H9 (cell line): Measurements from ENCODE around the gene RAVER1. TPM values are rescaled to one million over a fixed set of nuclear protein-coding genes. Genes with fewer than 3 reads are reported as not detected.

Experiments
- DNase-seq: peaks from one replicate; pipeline ENCODE4 v3.0.0-alpha.2; 2017
- H2AFZ ChIP-seq: one replicate; pipeline ENCODE4 v1.6.1; 2013; ENCODE audit warnings: mild to moderate bottlenecking, low read length, control low read depth, moderate library complexity
- H2AK5ac ChIP-seq: 2 replicates; pipeline ENCODE4 v1.6.1; 2013; ENCODE audit warnings: low read length, control low read depth, mixed read lengths; ENCODE audit not compliant: insufficient read length
- H2BK120ac ChIP-seq: one replicate; pipeline ENCODE4 v1.6.1; 2013; ENCODE audit warnings: low read depth, mild to moderate bottlenecking, low read length, control low read depth, inconsistent platforms; ENCODE audit not compliant: poor library complexity, severe bottlenecking
- H2BK12ac ChIP-seq: 2 replicates; pipeline ENCODE4 v1.6.1; 2013; ENCODE audit warnings: low read length, control low read depth, mixed read lengths, low read depth; ENCODE audit not compliant: insufficient read length
- H2BK15ac ChIP-seq: 2 replicates; pipeline ENCODE4 v1.6.1; 2013; ENCODE audit warnings: low read depth, low read length, control low read depth
- H2BK20ac ChIP-seq: one replicate; pipeline ENCODE4 v1.6.1; 2013; ENCODE audit warnings: low read depth, mild to moderate bottlenecking, low read length, control low read depth, inconsistent platforms; ENCODE audit not compliant: poor library complexity, severe bottlenecking
- H2BK5ac ChIP-seq: 2 replicates; pipeline ENCODE4 v1.6.1; 2013; ENCODE audit warnings: low read length, control low read depth, mixed read lengths; ENCODE audit not compliant: insufficient read length
- H3K14ac ChIP-seq: 2 replicates; pipeline ENCODE4 v1.6.1; 2013; ENCODE audit warnings: low read length, control low read depth; ENCODE audit not compliant: insufficient read depth
- H3K18ac ChIP-seq: 2 replicates; pipeline ENCODE4 v1.6.1; 2013; ENCODE audit warnings: low read depth, mild to moderate bottlenecking, mixed read lengths, low read length, control low read depth; ENCODE audit not compliant: insufficient read length
- H3K23ac ChIP-seq: 2 replicates; pipeline ENCODE4 v1.6.1; 2013; ENCODE audit warnings: low read length, control low read depth, mixed read lengths, low read depth; ENCODE audit not compliant: insufficient read length
- H3K23me2 ChIP-seq: 2 replicates; pipeline ENCODE4 v1.6.1; 2013; ENCODE audit warnings: low read depth, mild to moderate bottlenecking, mixed read lengths, low read length, control low read depth; ENCODE audit not compliant: insufficient read length, poor library complexity, severe bottlenecking
- H3K27ac ChIP-seq: 2 replicates; pipeline ENCODE4 v1.5.1; 2013; ENCODE audit warnings: low read length, control low read depth, mixed read lengths, low read depth; ENCODE audit not compliant: insufficient read length
- H3K27me3 ChIP-seq: 2 replicates; pipeline ENCODE4 v1.6.1; 2013; ENCODE audit warnings: low read length, control low read depth, inconsistent platforms; ENCODE audit not compliant: insufficient read depth
- H3K4ac ChIP-seq: 2 replicates; pipeline ENCODE4 v1.6.1; 2013; ENCODE audit warnings: low read depth, mild to moderate bottlenecking, control low read depth, inconsistent platforms, low read length, moderate library complexity
- H3K4me1 ChIP-seq: 2 replicates; pipeline ENCODE4 v1.6.1; 2013; ENCODE audit warnings: low read length, control low read depth, inconsistent platforms; ENCODE audit not compliant: insufficient read depth
- H3K4me2 ChIP-seq: 2 replicates; pipeline ENCODE4 v1.6.1; 2013; ENCODE audit warnings: low read length, control low read depth, mixed read lengths; ENCODE audit not compliant: insufficient read length, insufficient read depth
- H3K56ac ChIP-seq: 2 replicates; pipeline ENCODE4 v1.6.1; 2013; ENCODE audit warnings: low read depth, mild to moderate bottlenecking, mixed read lengths, low read length, control low read depth; ENCODE audit not compliant: insufficient read length
- H3K79me1 ChIP-seq: 2 replicates; pipeline ENCODE4 v1.6.1; 2013; ENCODE audit warnings: low read depth, mild to moderate bottlenecking, moderate library complexity, low read length, control low read depth, inconsistent platforms; ENCODE audit not compliant: insufficient read depth, poor library complexity, severe bottlenecking
- H3K79me2 ChIP-seq: 2 replicates; pipeline ENCODE4 v1.6.1; 2013; ENCODE audit warnings: low read length, control low read depth, inconsistent platforms; ENCODE audit not compliant: insufficient read depth
- H3K9ac ChIP-seq: 2 replicates; pipeline ENCODE4 v1.6.1; 2013; ENCODE audit warnings: low read length, control low read depth, mixed read lengths; ENCODE audit not compliant: insufficient read length; ENCODE audit errors: extremely low read depth
- H3K9me3 ChIP-seq: one replicate; pipeline ENCODE4 v1.6.1; 2013; ENCODE audit warnings: low read depth, low read length, inconsistent platforms; ENCODE audit not compliant: control insufficient read depth
- H3T11ph ChIP-seq: one replicate; pipeline ENCODE4 v1.6.1; 2013; ENCODE audit warnings: mild to moderate bottlenecking, low read length, control low read depth, inconsistent platforms
- H4K20me1 ChIP-seq: one replicate; pipeline ENCODE4 v1.6.1; 2013; ENCODE audit not compliant: control insufficient read depth, insufficient read length, insufficient read depth
- H4K5ac ChIP-seq: 2 replicates; pipeline ENCODE4 v1.6.1; 2013; ENCODE audit warnings: low read depth, mild to moderate bottlenecking, mixed read lengths, low read length, control low read depth; ENCODE audit not compliant: insufficient read length
- H4K8ac ChIP-seq: replicated peaks from 2 replicates; pipeline ENCODE4 v1.6.1; 2013; ENCODE audit warnings: low read length, control low read depth, mixed read lengths, low read depth; ENCODE audit not compliant: insufficient read length
- H4K91ac ChIP-seq: 2 replicates; pipeline ENCODE4 v1.6.1; 2013; ENCODE audit warnings: low read depth, mild to moderate bottlenecking, moderate library complexity, mixed read lengths, low read length, control low read depth; ENCODE audit not compliant: insufficient read length
- H3K27ac Mint-ChIP-seq, 3 experiments: 2 replicates in 2 of 3; 3 replicates in 1 of 3; pipeline ENCODE4 v1.8.0; 2020 to 2021; ENCODE audit warnings: mixed read lengths in 3 of 3, mild to moderate bottlenecking in 1 of 3, moderate library complexity in 1 of 3
- H3K27me3 Mint-ChIP-seq: 2 replicates; pipeline ENCODE4 v1.8.0; 2021; ENCODE audit warnings: low read depth, mild to moderate bottlenecking, moderate library complexity, mixed read lengths
- H3K36me3 Mint-ChIP-seq, 3 experiments: 2 replicates in 2 of 3; 3 replicates in 1 of 3; pipeline ENCODE4 v1.8.0; 2020 to 2021; ENCODE audit warnings: low read depth in 3 of 3, mixed read lengths in 3 of 3; ENCODE audit not compliant: insufficient read depth in 1 of 3
- H3K4me1 Mint-ChIP-seq, 2 experiments: 2 replicates each; pipeline ENCODE4 v1.8.0; 2020; ENCODE audit warnings: mixed read lengths in 2 of 2
- H3K4me3 Mint-ChIP-seq, 2 experiments: 2 replicates in 1 of 2; 3 replicates in 1 of 2; pipeline ENCODE4 v1.8.0; 2020 to 2021; ENCODE audit warnings: mild to moderate bottlenecking in 2 of 2, mixed read lengths in 2 of 2, moderate library complexity in 1 of 2
- H3K9me3 Mint-ChIP-seq, 2 experiments: 2 replicates in 1 of 2; 3 replicates in 1 of 2; pipeline ENCODE4 v1.8.0; 2020; ENCODE audit warnings: mild to moderate bottlenecking in 2 of 2, mixed read lengths in 2 of 2, moderate library complexity in 1 of 2
- WGBS: extraction: QIAGEN DNeasy Blood & Tissue Kit; methylation state at CpG from one replicate; pipeline ENCODE4 v1.1.7; 2013; ENCODE audit warnings: missing lambda C conversion rate, low lambda C conversion rate, mixed read lengths; ENCODE audit not compliant: insufficient read length; ENCODE audit errors: extremely low coverage; 5-methylcytosine and 5-hydroxymethylcytosine counted together
- total RNA-seq: library from RNA; stranded (reverse); gene quantifications from 2 replicates; pipeline ENCODE4 v1.2.1, GENCODE V29; 2021
- TF ChIP-seq, protein P1 (sequence below): fragments of 200-600 bp; sonication (generic); conservative IDR thresholded peaks from 3 replicates; pipeline ENCODE4 v1.8.0; 2021; ENCODE audit warnings: antibody characterized with exemption, mild to moderate bottlenecking

The RAVER1 gene
- total RNA-seq, 1 experiment from 2014 or later, result 74.7 TPM

DNA sequence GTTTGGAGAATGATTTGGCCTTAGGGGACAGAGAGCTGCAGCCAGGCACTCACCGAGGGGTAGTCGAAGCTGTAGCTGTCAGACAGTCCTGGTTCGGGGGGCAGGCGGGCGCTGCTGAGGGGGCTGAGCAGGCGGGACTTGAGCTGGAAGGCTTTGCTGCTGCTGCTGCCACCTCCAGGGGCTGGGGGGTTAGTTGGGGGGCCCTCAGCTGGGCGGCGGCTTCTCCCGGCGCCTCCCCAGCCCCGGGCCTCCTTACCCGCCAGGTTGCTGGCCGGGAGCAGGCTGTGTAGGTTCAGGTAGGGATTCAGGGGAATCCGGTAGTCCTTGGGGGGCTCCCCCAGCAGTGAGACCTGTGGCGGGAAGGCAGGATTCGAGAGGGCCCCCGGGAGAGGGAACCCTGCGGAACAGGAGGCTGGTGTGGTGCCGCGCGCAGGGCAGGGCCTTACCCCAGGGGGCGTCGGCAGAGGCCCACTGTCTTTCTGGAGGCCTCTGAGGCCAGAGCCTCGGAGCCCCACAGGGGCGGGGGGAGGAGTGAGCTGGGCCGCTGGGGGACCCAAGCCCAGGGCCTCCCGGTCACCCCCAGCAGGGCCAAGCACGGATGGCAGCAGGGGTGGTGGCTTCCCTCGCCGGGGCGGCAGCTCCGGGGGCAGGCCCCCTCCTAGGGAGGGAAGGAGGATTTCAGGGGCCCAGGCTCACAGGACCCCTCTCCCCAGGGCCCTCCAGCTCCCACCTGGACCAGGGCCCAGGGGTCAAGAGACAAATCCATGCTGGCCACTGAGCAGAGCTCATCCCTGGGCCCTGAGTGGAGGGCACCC lies 12.5 kb downstream of the RAVER1 start:
- H3K27ac ChIP-seq, result no peak overlapping the region
- H3K56ac ChIP-seq, result no peak overlapping the region
- H3K23ac ChIP-seq, result no peak overlapping the region
- WGBS, result no CpG with 5 or more reads among the region's 32 CpGs
- Mint-ChIP-seq H3K9me3 (no peaks in the 10 kb centered on the region; a peak in 1 of 5 replicates), H3K27ac (no peak overlapping the region), H3K4me3 (no peak overlapping the region), H3K36me3 (peaks cover 25 to 70% (median 50%) of the 10 kb centered on the region in 3 experiments), H3K4me1 (peaks cover 5 to 6% of the 10 kb centered on the region in 2 experiments), H3K27me3 (peaks cover 1% of the 10 kb centered on the region)
- H2BK12ac ChIP-seq, result no peak overlapping the region
- no peaks in the 10 kb centered on the region for H3K79me2 ChIP-seq
- H2BK120ac ChIP-seq, result no peak overlapping the region
- no peak overlapping the region for H2BK15ac ChIP-seq
- H4K8ac ChIP-seq, result no peak overlapping the region
- no peak overlapping the region for H3K9ac ChIP-seq
- H3K14ac ChIP-seq, result no peak overlapping the region
- H3K27me3 ChIP-seq, result no peaks in the 10 kb centered on the region
- H3K18ac ChIP-seq, result no peak overlapping the region
- H3K4me2 ChIP-seq, result no peak overlapping the region
- H3T11ph ChIP-seq, result no peak overlapping the region
- H4K20me1 ChIP-seq, result no peaks in the 10 kb centered on the region
- no peak for DNase-seq
- TF ChIP-seq, protein P1, sequence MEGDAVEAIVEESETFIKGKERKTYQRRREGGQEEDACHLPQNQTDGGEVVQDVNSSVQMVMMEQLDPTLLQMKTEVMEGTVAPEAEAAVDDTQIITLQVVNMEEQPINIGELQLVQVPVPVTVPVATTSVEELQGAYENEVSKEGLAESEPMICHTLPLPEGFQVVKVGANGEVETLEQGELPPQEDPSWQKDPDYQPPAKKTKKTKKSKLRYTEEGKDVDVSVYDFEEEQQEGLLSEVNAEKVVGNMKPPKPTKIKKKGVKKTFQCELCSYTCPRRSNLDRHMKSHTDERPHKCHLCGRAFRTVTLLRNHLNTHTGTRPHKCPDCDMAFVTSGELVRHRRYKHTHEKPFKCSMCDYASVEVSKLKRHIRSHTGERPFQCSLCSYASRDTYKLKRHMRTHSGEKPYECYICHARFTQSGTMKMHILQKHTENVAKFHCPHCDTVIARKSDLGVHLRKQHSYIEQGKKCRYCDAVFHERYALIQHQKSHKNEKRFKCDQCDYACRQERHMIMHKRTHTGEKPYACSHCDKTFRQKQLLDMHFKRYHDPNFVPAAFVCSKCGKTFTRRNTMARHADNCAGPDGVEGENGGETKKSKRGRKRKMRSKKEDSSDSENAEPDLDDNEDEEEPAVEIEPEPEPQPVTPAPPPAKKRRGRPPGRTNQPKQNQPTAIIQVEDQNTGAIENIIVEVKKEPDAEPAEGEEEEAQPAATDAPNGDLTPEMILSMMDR, result no peak
- no peak overlapping the region for H4K5ac ChIP-seq
- no peak overlapping the region for H2AFZ ChIP-seq
- H2BK20ac ChIP-seq, result no peak overlapping the region
- H2AK5ac ChIP-seq, result no peak overlapping the region
- H2BK5ac ChIP-seq, result no peak overlapping the region
- H3K4ac ChIP-seq, result no peak overlapping the region
- H3K9me3 ChIP-seq, result no peaks in the 10 kb centered on the region
- no peaks in the 10 kb centered on the region for H3K4me1 ChIP-seq
- H3K23me2 ChIP-seq, result no peaks in the 10 kb centered on the region
- no peak overlapping the region for H4K91ac ChIP-seq
- no peaks in the 10 kb centered on the region for H3K79me1 ChIP-seq
